ENCODE results near the gene POLR3GL. TPM values are rescaled to one million over a fixed set of nuclear protein-coding genes. Genes with fewer than 3 reads are reported as not detected.
A peak's percentile ranks its signal among the peaks of the same experiment; 100 is the strongest.

The POLR3GL gene
- total RNA-seq, 2 experiments from 2014 or later = 25.0 to 26.5 TPM

DNA sequence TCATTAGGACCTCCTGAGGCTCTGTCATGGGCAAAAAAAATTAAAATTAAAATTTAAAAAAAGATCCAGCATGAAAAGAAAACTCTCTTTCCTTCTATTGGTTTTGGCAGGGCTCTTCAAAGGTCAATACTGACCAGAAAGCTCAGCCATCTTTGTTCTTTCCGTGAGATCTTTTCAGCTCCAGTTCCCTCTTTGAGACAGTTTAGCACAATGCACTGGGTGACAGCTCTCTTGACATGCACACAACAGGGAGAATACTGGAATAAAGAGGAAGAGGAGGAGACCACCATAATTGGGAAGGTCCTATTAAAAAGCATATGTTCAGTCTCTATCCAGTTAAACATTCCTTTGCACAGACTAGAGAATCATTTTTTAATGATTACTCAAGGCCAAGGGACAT lies 13.0 kb upstream of the POLR3GL start:
- Mint-ChIP-seq H3K9me3 (ENCODE audit: insufficient read depth) (no peaks in the 10 kb centered on the region), H3K27ac (no peak overlapping the region), H3K36me3 (ENCODE audit: low read depth) (peaks cover 29% of the 10 kb centered on the region), H3K4me1 (ENCODE audit: low read depth) (peaks cover 42% of the 10 kb centered on the region), H3K4me3 (no peak overlapping the region), H3K27me3 (ENCODE audit: low read depth) (no peaks in the 10 kb centered on the region)
- no peak for ATAC-seq
- ChIA-PET CTCF (no interaction called here), POLR2A (interaction anchor here (1.7 kb wide), 1 partner anchor 24 kb away, joined by 4 read pairs; the partner anchor contains the start of gene RBM8A)
- DNase-seq = no peak

DNA sequence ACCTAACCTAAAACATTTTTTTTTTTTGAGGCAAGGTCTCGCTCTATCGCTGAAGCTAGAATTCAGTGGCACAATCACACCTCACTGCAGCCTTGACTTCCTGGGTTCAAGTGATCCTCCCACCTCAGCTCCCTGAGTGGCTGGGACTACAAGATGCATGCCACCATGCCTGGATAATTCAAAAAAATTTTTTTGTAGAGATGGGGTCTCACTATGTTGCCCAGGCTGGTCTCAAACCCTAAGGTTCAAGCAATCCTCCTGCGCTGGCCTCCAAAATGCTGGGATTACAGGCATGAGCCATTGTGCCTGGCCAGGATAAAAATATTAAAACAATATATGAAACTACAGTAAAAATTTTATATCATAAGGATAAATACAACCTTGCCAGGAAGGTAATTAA lies 11.6 kb upstream of the POLR3GL start:
- no peaks in the 10 kb centered on the region for H3K9me3 Mint-ChIP-seq (ENCODE audit: insufficient read depth)
- H3K27me3 Mint-ChIP-seq (ENCODE audit: low read depth) = no peaks in the 10 kb centered on the region
- ChIA-PET CTCF (interaction anchor here (1.5 kb wide), 1 partner anchor 61 kb away, joined by 4 read pairs; no protein-coding TSS in a partner anchor), POLR2A (no interaction called here)
- peaks cover 45% of the 10 kb centered on the region for H3K4me1 Mint-ChIP-seq (ENCODE audit: low read depth)
- ATAC-seq (no peak), DNase-seq (no peak)
- H3K27ac Mint-ChIP-seq = no peak overlapping the region
- peaks cover 22% of the 10 kb centered on the region for H3K36me3 Mint-ChIP-seq (ENCODE audit: low read depth)
- H3K4me3 Mint-ChIP-seq = no peak overlapping the region

DNA sequence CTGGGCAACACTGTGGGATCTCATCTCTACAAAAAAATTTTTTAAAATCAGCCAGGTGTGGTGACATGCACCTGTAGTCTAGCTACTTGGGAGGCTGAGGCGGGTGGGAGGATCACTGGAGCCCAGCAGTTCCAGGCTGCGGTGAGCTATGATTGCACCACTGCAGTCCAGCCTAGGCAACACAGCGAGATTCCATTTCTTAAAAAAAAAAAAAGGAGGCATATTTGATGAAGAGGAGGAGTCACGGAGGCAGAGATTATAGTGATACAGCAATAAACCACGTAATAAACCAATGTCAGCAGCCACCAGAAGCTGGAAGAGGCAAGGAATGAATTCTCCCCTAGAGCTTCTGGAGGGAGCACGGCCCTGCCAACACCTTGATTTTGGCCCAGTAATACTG lies 10.6 kb upstream of the POLR3GL start:
- no peaks in the 10 kb centered on the region for H3K27me3 Mint-ChIP-seq (ENCODE audit: low read depth)
- peaks cover 54% of the 10 kb centered on the region for H3K4me1 Mint-ChIP-seq (ENCODE audit: low read depth)
- H3K4me3 Mint-ChIP-seq = no peak overlapping the region
- H3K27ac Mint-ChIP-seq = no peak overlapping the region
- POLR2A ChIA-PET = no interaction called here
- no peak for DNase-seq
- CTCF ChIA-PET = interaction anchor here (1.5 kb wide), 1 partner anchor 62 kb away, joined by 4 read pairs; no protein-coding TSS in a partner anchor
- ATAC-seq = no peak
- H3K36me3 Mint-ChIP-seq (ENCODE audit: low read depth) = peaks cover 22% of the 10 kb centered on the region
- H3K9me3 Mint-ChIP-seq (ENCODE audit: insufficient read depth) = no peaks in the 10 kb centered on the region

DNA sequence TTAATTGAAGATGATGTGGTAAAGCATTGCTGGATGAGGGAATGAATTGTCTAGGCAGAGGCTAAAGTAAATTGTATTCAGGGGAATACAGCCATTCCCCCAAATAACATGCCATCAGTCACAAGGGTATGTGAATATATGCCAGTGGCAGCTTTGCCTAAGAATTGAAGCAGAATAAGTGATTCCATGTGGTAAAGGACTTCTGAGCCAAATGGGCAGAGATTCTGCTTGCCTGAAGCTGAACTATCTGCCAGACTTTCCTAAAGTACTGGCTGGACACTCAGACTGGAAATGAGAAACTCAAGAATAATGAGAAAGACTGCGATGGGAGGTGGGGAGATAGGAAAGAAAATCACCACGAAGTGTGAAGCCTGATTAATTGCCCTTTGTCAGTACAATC lies 9.1 kb upstream of the POLR3GL start:
- H3K9me3 Mint-ChIP-seq (ENCODE audit: insufficient read depth) = no peaks in the 10 kb centered on the region
- H3K4me1 Mint-ChIP-seq (ENCODE audit: low read depth) = peaks cover 62% of the 10 kb centered on the region
- ATAC-seq (no peak), DNase-seq (no peak)
- ChIA-PET CTCF (interaction anchor here (0.7 to 1.5 kb wide), 2 partner anchors 22 to 110 kb away, joined by 3 read pairs; no protein-coding TSS in a partner anchor), POLR2A (interaction anchor here (0.8 to 1.2 kb wide), 2 partner anchors 24 to 96 kb away, joined by 3 to 4 read pairs; no protein-coding TSS in a partner anchor)
- H3K4me3 Mint-ChIP-seq = peak overlapping the region; percentile 23
- H3K36me3 Mint-ChIP-seq (ENCODE audit: low read depth) = peaks cover 20% of the 10 kb centered on the region
- no peak overlapping the region for H3K27ac Mint-ChIP-seq
- no peaks in the 10 kb centered on the region for H3K27me3 Mint-ChIP-seq (ENCODE audit: low read depth)

DNA sequence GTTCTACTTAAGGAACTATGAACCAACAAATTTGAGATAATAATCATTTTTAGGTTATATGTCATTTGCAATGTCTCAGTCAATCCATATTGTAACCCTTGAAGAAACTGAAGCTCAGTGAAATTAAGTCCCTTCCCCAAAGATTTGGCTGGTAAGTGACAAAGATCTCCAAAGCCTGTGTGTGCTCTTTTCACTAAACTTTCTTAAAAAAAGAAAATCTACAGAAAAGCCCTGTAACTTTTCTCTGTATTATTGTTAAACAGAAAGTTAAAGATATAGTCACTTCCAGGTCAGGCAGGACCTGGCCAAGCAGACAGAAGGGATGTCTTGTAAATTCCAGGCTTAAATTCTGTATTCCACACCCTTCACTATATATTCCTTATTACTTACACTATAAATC lies 8.1 kb upstream of the POLR3GL start:
- POLR2A ChIA-PET = interaction anchor here (0.6 to 3.4 kb wide), 5 partner anchors 13 to 40 kb away, joined by 3 to 42 read pairs (median 4); partner anchors contain the start of genes PEX11B, RBM8A and TXNIP
- peak overlapping the region; percentile 84 for H3K27ac Mint-ChIP-seq

DNA sequence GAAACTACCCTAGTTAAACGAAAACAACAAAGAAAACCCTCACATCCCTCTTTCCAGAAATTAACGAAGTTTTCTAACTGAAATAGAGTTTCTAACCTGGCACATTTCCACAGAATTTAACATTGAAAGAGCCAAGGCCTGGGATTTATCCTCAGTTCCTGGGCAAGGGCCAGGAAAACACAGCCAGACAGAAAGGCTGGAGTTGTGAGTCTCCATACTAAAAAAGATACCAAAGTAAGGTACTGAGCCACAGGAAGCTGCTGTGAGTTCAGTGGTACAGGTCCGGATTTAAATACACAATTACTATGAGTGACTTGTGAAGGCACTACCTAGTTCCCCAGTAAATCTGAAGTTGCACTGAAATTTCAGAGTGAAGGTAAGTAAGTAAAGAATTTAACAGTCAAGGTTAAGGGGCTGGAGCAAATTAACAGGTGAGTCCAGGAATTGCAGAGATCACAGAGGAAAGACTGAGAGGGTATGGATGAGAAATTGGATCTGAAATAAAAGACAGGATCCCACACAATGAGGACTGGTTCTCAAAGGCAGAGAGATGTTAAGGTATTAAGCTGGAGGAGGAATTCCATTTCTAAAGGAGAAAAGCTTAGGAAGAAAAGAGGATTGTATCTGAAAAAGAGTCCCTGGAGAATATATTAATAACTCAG lies 7.6 kb upstream of the POLR3GL start:
- DNase-seq = peak; percentile 38
- ATAC-seq = no peak
- Mint-ChIP-seq H3K9me3 (ENCODE audit: insufficient read depth) (no peaks in the 10 kb centered on the region), H3K4me1 (ENCODE audit: low read depth) (peaks cover 61% of the 10 kb centered on the region), H3K27ac (peak overlapping the region; percentile 84), H3K36me3 (ENCODE audit: low read depth) (peaks cover 13% of the 10 kb centered on the region), H3K4me3 (peak overlapping the region; percentile 85), H3K27me3 (ENCODE audit: low read depth) (no peaks in the 10 kb centered on the region)
- ChIA-PET POLR2A (interaction anchor here (1.0 to 3.4 kb wide), 10 partner anchors 14 to 98 kb away, joined by 3 to 42 read pairs (median 4); partner anchors contain the start of genes PEX11B, PIAS3, RBM8A and TXNIP), CTCF (interaction anchor here (1.0 to 7.3 kb wide), 11 partner anchors 13 to 112 kb away, joined by 3 to 46 read pairs (median 8); partner anchors contain the start of genes ITGA10, NUDT17 and RBM8A)

More for the DNA sequence above, 8.1 kb upstream of the POLR3GL start:
- Mint-ChIP-seq H3K4me3 (peak overlapping the region; percentile 85), H3K9me3 (ENCODE audit: insufficient read depth) (no peaks in the 10 kb centered on the region), H3K36me3 (ENCODE audit: low read depth) (peaks cover 18% of the 10 kb centered on the region), H3K4me1 (ENCODE audit: low read depth) (peaks cover 60% of the 10 kb centered on the region), H3K27me3 (ENCODE audit: low read depth) (no peaks in the 10 kb centered on the region)
- CTCF ChIA-PET = interaction anchor here (1.0 to 7.3 kb wide), 5 partner anchors 13 to 111 kb away, joined by 3 to 46 read pairs (median 7); partner anchors contain the start of genes NUDT17 and RBM8A
- ATAC-seq = no peak
- DNase-seq = no peak

DNA sequence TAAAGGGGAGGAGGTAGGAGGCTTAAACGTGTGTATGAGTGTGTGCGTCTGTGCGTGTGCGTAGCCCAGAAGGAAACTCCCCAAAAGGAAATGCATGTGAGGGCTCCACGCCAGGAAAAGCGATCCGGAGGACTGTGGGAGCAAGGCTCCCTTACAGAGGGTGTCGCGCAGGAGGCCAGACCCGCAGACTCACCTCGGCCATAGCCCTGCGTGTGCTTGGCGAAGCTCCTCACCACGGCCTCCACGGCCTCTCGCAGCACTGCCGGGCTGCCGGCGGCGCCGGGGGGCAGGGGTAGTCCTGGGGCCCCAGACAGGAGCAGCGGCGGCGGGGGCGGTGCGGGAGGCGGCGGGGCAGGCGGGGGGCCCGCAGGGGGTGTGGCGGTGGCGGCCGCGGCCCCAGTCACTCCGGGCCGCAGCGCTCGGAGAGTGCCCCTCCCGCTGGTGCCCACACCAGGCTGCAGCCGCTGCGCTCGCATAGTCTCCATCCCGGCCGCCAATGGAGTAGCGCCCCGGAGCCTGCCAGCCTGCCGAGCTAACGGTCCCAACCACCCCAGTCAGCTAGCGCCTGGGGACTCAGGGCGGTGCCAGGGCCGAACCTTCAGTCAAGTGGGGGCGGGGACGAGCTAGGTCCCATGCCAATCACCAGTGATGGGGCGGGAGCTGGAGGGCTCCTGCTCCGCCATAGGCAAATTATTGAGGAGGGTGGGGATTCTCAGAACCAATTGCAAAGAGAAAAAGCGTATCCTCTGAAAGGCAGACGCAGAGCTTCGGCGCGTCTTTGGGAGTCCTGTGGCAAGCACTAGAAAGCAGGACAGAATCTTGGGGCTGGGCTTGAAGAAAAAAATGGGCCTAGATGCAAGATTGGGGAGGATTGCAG lies 6.8 kb upstream of the POLR3GL start, which contains the start of gene LIX1L:
Gene LIX1L, minus strand, starts transcription at position 575 of the 877 bp plus-strand sequence. Its CDS starts 90 bp downstream, at position 485.
- Mint-ChIP-seq H3K27me3 (ENCODE audit: low read depth) (no peaks in the 10 kb centered on the region), H3K9me3 (ENCODE audit: insufficient read depth) (no peaks in the 10 kb centered on the region), H3K4me1 (ENCODE audit: low read depth) (peaks cover 62% of the 10 kb centered on the region), H3K4me3 (peak within 1 kb of the TSS; percentile 85), H3K27ac (peak within 1 kb of the TSS; percentile 84), H3K36me3 (ENCODE audit: low read depth) (peaks cover 8% of the 10 kb centered on the region)
- CTCF ChIA-PET = interaction anchor here (0.7 to 7.3 kb wide), 17 partner anchors 14 to 113 kb away, joined by 3 to 46 read pairs (median 5); partner anchors contain the start of genes ITGA10, NUDT17, PEX11B and PIAS3
- ATAC-seq (peak; percentile 93), DNase-seq (peak; percentile 98)
- POLR2A ChIA-PET = interaction anchor here (0.8 to 3.4 kb wide), 16 partner anchors 15 to 133 kb away, joined by 3 to 42 read pairs (median 5); partner anchors contain the start of genes PEX11B, PIAS3, POLR3C and RBM8A

DNA sequence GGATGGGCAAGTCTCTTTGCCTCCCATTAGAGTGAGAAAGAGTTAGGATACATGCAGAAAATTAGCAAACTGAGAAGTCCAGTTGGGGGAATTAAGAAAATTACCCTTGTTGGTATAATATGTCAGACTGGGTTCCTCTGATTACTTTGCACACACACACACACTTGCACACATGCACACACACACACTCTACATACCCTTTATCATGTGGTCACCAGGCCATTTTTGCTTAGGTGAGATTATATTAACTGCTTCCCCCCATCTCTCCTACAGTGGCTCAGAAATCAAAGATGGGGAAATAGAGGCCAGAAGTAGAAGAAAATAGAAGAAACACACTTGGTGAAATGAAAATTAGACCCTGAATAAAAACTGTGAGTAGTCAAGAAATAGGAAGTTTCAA lies 5.8 kb upstream of the POLR3GL start:
- ChIA-PET POLR2A (interaction anchor here (0.8 to 3.4 kb wide), 7 partner anchors 20 to 93 kb away, joined by 3 to 42 read pairs (median 5); partner anchors contain the start of gene RBM8A), CTCF (interaction anchor here (1.0 to 7.3 kb wide), 12 partner anchors 10 to 114 kb away, joined by 3 to 46 read pairs (median 8); partner anchors contain the start of genes NUDT17, PEX11B, PIAS3 and RBM8A)
- H3K27ac Mint-ChIP-seq = no peak overlapping the region
- H3K4me1 Mint-ChIP-seq (ENCODE audit: low read depth) = peaks cover 73% of the 10 kb centered on the region
- H3K9me3 Mint-ChIP-seq (ENCODE audit: insufficient read depth) = no peaks in the 10 kb centered on the region
- H3K36me3 Mint-ChIP-seq (ENCODE audit: low read depth) = peaks cover 2% of the 10 kb centered on the region
- DNase-seq (no peak), ATAC-seq (no peak)
- H3K27me3 Mint-ChIP-seq (ENCODE audit: low read depth) = no peaks in the 10 kb centered on the region
- no peak overlapping the region for H3K4me3 Mint-ChIP-seq

DNA sequence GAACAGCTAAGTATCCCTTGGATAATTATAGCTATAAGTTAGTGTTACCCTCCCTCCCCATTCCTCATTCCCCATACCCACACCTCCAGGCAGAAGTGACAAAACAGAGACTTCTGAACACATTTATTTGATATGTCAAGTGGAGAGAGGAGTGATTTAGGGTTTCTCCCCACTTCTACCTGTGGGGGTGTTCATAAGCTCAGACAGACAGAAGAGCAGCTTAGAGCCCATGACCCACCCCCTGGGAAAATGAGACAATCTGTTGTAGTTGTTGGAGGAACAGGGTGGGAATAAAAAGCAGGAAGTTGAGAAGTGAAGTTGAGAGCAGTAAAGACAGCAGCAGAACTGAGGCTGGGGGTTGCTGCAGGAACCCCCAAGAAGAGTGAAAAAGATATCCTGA lies 5.2 kb upstream of the POLR3GL start:
- no peaks in the 10 kb centered on the region for H3K27me3 Mint-ChIP-seq (ENCODE audit: low read depth)
- DNase-seq (no peak), ATAC-seq (no peak)
- ChIA-PET POLR2A (interaction anchor here (1.2 to 3.4 kb wide), 4 partner anchors 20 to 92 kb away, joined by 3 to 42 read pairs (median 8); partner anchors contain the start of gene RBM8A), CTCF (interaction anchor here (1.1 to 7.3 kb wide), 8 partner anchors 10 to 114 kb away, joined by 3 to 46 read pairs (median 6); partner anchors contain the start of genes NUDT17, PEX11B and RBM8A)
- no peak overlapping the region for H3K27ac Mint-ChIP-seq
- peaks cover 2% of the 10 kb centered on the region for H3K36me3 Mint-ChIP-seq (ENCODE audit: low read depth)
- H3K4me3 Mint-ChIP-seq = peak overlapping the region; percentile 17
- H3K4me1 Mint-ChIP-seq (ENCODE audit: low read depth) = peaks cover 75% of the 10 kb centered on the region
- H3K9me3 Mint-ChIP-seq (ENCODE audit: insufficient read depth) = no peaks in the 10 kb centered on the region

DNA sequence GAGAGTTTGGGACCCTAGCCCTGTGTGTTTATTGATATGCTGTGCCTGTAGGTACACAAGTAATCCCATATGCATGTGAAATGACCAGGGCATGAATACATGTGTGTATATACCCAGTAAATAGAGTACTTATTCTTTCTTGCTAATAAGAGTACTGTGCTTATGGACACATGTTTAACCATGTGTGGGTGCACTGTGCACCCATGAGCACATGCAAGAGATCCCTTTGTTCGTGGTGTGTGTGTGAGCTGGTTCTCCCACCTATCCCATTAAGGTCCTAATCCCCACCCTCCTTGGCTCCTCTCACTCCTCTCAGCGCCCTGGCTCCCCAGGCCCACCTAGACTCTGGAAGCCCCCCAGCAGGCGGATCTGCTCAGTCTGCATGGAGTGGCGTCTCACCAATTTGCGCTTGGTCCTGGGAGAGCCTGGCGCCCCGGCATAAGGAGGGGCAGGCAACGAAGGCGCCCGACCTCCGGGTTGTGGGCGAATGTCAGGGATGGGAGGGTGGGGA lies 4.5 kb upstream of the POLR3GL start:
- peaks cover under 1% of the 10 kb centered on the region for H3K36me3 Mint-ChIP-seq (ENCODE audit: low read depth)
- CTCF ChIA-PET = interaction anchor here (1.7 to 7.3 kb wide), 4 partner anchors 18 to 71 kb away, joined by 5 to 98 read pairs (median 43); partner anchors contain the start of gene RBM8A
- H3K27me3 Mint-ChIP-seq (ENCODE audit: low read depth) = no peaks in the 10 kb centered on the region
- H3K27ac Mint-ChIP-seq = no peak overlapping the region
- ATAC-seq (no peak), DNase-seq (no peak)
- H3K4me1 Mint-ChIP-seq (ENCODE audit: low read depth) = peaks cover 70% of the 10 kb centered on the region
- H3K9me3 Mint-ChIP-seq (ENCODE audit: insufficient read depth) = no peaks in the 10 kb centered on the region
- peak overlapping the region; percentile 87 for H3K4me3 Mint-ChIP-seq
- POLR2A ChIA-PET = interaction anchor here (1.2 to 1.5 kb wide), 2 partner anchors 19 to 91 kb away, joined by 3 read pairs; no protein-coding TSS in a partner anchor

Measured in activated CD8-positive, alpha-beta T cell treated with anti-CD3 and anti-CD28 coated beads, Interleukin-2, amount 10 ng/mL, durations not matched to agents 7 days and 5 days (primary cell).